Naive thymus-derived CD4-positive, alpha-beta T cell (primary cell): ENCODE data around the gene GRIK4. TPM values are rescaled to one million over a fixed set of nuclear protein-coding genes. Genes with fewer than 3 reads are reported as not detected.

Experiments
- ATAC-seq: fragments of 150-1000 bp; cut with Tn5 transposase; 2 replicates; pipeline ENCODE4 v1.10.0; 2021; ENCODE audit warnings: mild to moderate bottlenecking, moderate library complexity
- CTCF ChIA-PET: fragments of 350-600 bp; sonication (Branson Sonifier 250); formaldehyde crosslinking; loops from one replicate; lab custom pipeline; 2021; ENCODE audit warnings: antibody characterized with exemption; lab: Charles Lee
- POLR2A ChIA-PET: fragments of 350-600 bp; sonication (Branson Sonifier 250); formaldehyde crosslinking; loops from one replicate; lab custom pipeline; 2021; ENCODE audit warnings: antibody characterized with exemption, inconsistent platforms; lab: Charles Lee
- DNase-seq, 9 donors: peaks; one replicate each; pipeline versions ENCODE4 v3.0.0 to v3.0.0-alpha.2; 2020 to 2022; ENCODE audit warnings: mixed read lengths in 1 of 9
- H3K27ac ChIP-seq: one replicate; pipeline ENCODE4 v1.7.0; 2013; ENCODE audit warnings: mild to moderate bottlenecking, low read depth, low read length, moderate library complexity
- H3K27me3 ChIP-seq, 2 donors: one replicate each; pipeline ENCODE4 v1.7.0; 2013; ENCODE audit warnings: low read length in 2 of 2, mild to moderate bottlenecking in 2 of 2, moderate library complexity in 2 of 2; ENCODE audit not compliant: control insufficient read depth in 2 of 2, insufficient read depth in 2 of 2
- H3K36me3 ChIP-seq, 3 experiments: 1 replicate in 2 of 3; 2 replicates in 1 of 3; pipeline ENCODE4 v1.7.0; 2013; ENCODE audit warnings: low read length in 3 of 3, mild to moderate bottlenecking in 3 of 3, moderate library complexity in 1 of 3; ENCODE audit not compliant: insufficient read depth in 3 of 3, control insufficient read depth in 2 of 3
- H3K4me1 ChIP-seq, 2 donors: one replicate each; pipeline ENCODE4 v1.7.0; 2013; ENCODE audit warnings: low read length in 2 of 2, mild to moderate bottlenecking in 2 of 2, moderate library complexity in 1 of 2; ENCODE audit not compliant: control insufficient read depth in 2 of 2, insufficient read depth in 2 of 2
- H3K4me3 ChIP-seq: 2 replicates; pipeline ENCODE4 v1.7.0; 2013; ENCODE audit warnings: mild to moderate bottlenecking, low read length
- H3K9me3 ChIP-seq, 3 experiments: 1 replicate in 2 of 3; 2 replicates in 1 of 3; pipeline ENCODE4 v1.7.0; 2013; ENCODE audit warnings: low read length in 3 of 3; ENCODE audit not compliant: control insufficient read depth in 2 of 3
- H3K27ac Mint-ChIP-seq, 9 donors: one replicate each; pipeline ENCODE4 v1.8.0; 2020 to 2022; ENCODE audit warnings: mixed read lengths in 9 of 9, mild to moderate bottlenecking in 8 of 9, moderate library complexity in 5 of 9, inconsistent platforms in 2 of 9
- H3K27me3 Mint-ChIP-seq, 5 donors: one replicate each; pipeline ENCODE4 v1.8.0; 2021 to 2022; ENCODE audit warnings: mixed read lengths in 5 of 5, mild to moderate bottlenecking in 1 of 5
- H3K36me3 Mint-ChIP-seq, 5 donors: one replicate each; pipeline ENCODE4 v1.8.0; 2020 to 2022; ENCODE audit warnings: mixed read lengths in 5 of 5, mild to moderate bottlenecking in 3 of 5, inconsistent platforms in 1 of 5
- H3K4me1 Mint-ChIP-seq, 7 donors: one replicate each; pipeline ENCODE4 v1.8.0; 2020 to 2022; ENCODE audit warnings: mixed read lengths in 7 of 7, mild to moderate bottlenecking in 3 of 7, inconsistent platforms in 1 of 7
- H3K4me3 Mint-ChIP-seq, 10 donors: one replicate each; pipeline ENCODE4 v1.8.0; 2020 to 2022; ENCODE audit warnings: mild to moderate bottlenecking in 10 of 10, mixed read lengths in 10 of 10, moderate library complexity in 6 of 10, inconsistent platforms in 2 of 10
- H3K9me3 Mint-ChIP-seq, 11 donors: one replicate each; pipeline ENCODE4 v1.8.0; 2020 to 2022; ENCODE audit warnings: mixed read lengths in 11 of 11, mild to moderate bottlenecking in 4 of 11, inconsistent platforms in 1 of 11, moderate library complexity in 1 of 11
- intact Hi-C, 2 donors: fragments of 100-400 bp; cut with micrococcal nuclease; formaldehyde crosslinking; loops; one replicate each; pipeline ENCODE4 v1.15.1; 2023
- polyA plus RNA-seq, 2 donors: library from polyadenylated mRNA; unstranded; fragments of 300-500 nt; fragmentation: Illumina TruSeq; gene quantifications; one replicate each; pipeline ENCODE4 v1.2.3, GENCODE V29; 2021
- total RNA-seq, 6 experiments: library from RNA in 5 of 6; stranded (reverse) in 5 of 6; gene quantifications; 1 replicate in 5 of 6; 2 replicates in 1 of 6; pipeline ENCODE4 v1.2.3 and lab custom pipeline; 2021 to 2026

The GRIK4 gene
- total and polyA plus RNA-seq, 7 experiments from 2014 or later: 0.93 to 3.8 TPM; not detected in 5

- intact Hi-C loops: no loop called here
- Mint-ChIP-seq H3K27ac (no peak overlapping the region), H3K36me3 (no peaks in the 10 kb centered on the region), H3K27me3 (peaks cover 0 to 43% (median 24%) of the 10 kb centered on the region in 5 donors), H3K9me3 (peaks cover 0 to 3% (median 0%) of the 10 kb centered on the region in 11 donors), H3K4me3 (no peak overlapping the region), H3K4me1 (no peaks in the 10 kb centered on the region)
- no peak overlapping the region for H3K4me3 ChIP-seq
- DNase-seq (no peak), ATAC-seq (no peak)
- CTCF ChIA-PET: no interaction called here
- no peaks in the 10 kb centered on the region for H3K4me1 ChIP-seq
- no peaks in the 10 kb centered on the region for H3K27me3 ChIP-seq
- POLR2A ChIA-PET: no interaction called here
- no peaks in the 10 kb centered on the region for H3K36me3 ChIP-seq
- H3K9me3 ChIP-seq: no peaks in the 10 kb centered on the region
- H3K27ac ChIP-seq: no peak overlapping the region
Measured at GRCh38 chr11:120827820-120828219, 316.3 kb downstream of the GRIK4 start.

GRCh38 chr11:120828847-120829246 lies 317.3 kb downstream of the GRIK4 start:
- intact Hi-C loops: no loop called here
- CTCF ChIA-PET: interaction anchor here (0.8 kb wide), 1 partner anchor 11 kb away, joined by 3 read pairs; no protein-coding TSS in a partner anchor
- H3K4me3 Mint-ChIP-seq: no peak overlapping the region

GRCh38 chr11:120830085-120830620 lies 318.6 kb downstream of the GRIK4 start:
- H3K27me3 Mint-ChIP-seq: peaks cover 0 to 39% (median 24%) of the 10 kb centered on the region in 5 donors
- POLR2A ChIA-PET: no interaction called here
- H3K4me3 Mint-ChIP-seq: no peak overlapping the region

More at GRCh38 chr11:120828847-120829246, 317.3 kb downstream of the GRIK4 start:
- no peaks in the 10 kb centered on the region for H3K4me1 Mint-ChIP-seq
- H3K9me3 Mint-ChIP-seq: peaks cover 0 to 3% (median 0%) of the 10 kb centered on the region in 11 donors
- no peak for ATAC-seq
- POLR2A ChIA-PET: no interaction called here
- Histone ChIP-seq H3K9me3 (no peaks in the 10 kb centered on the region), H3K27me3 (no peaks in the 10 kb centered on the region), H3K4me1 (no peaks in the 10 kb centered on the region), H3K4me3 (no peak overlapping the region), H3K36me3 (no peaks in the 10 kb centered on the region), H3K27ac (no peak overlapping the region)
- no peak for DNase-seq
- H3K27me3 Mint-ChIP-seq: peaks cover 0 to 43% (median 29%) of the 10 kb centered on the region in 5 donors
- no peaks in the 10 kb centered on the region for H3K36me3 Mint-ChIP-seq
- no peak overlapping the region for H3K27ac Mint-ChIP-seq

GRCh38 chr11:120832481-120833238 lies 321.1 kb downstream of the GRIK4 start:
- DNase-seq: no peak
- peaks cover 0 to 3% (median 0%) of the 10 kb centered on the region in 7 donors for H3K4me1 Mint-ChIP-seq
- no peak overlapping the region for H3K4me3 ChIP-seq
- H3K27ac ChIP-seq: no peak overlapping the region
- H3K36me3 ChIP-seq: no peaks in the 10 kb centered on the region
- H3K36me3 Mint-ChIP-seq: no peaks in the 10 kb centered on the region
- POLR2A ChIA-PET: no interaction called here
- intact Hi-C loops: no loop called here
- CTCF ChIA-PET: no interaction called here
- no peak overlapping the region for H3K4me3 Mint-ChIP-seq
- ATAC-seq: no peak
- no peaks in the 10 kb centered on the region for H3K9me3 ChIP-seq
- peaks cover under 1 to 43% (median 29%) of the 10 kb centered on the region in 5 donors for H3K27me3 Mint-ChIP-seq
- H3K27me3 ChIP-seq: no peaks in the 10 kb centered on the region
- no peaks in the 10 kb centered on the region for H3K4me1 ChIP-seq
- H3K9me3 Mint-ChIP-seq: no peaks in the 10 kb centered on the region
- no peak overlapping the region for H3K27ac Mint-ChIP-seq

More at GRCh38 chr11:120830085-120830620, 318.6 kb downstream of the GRIK4 start:
- intact Hi-C loops: no loop called here
- H3K9me3 Mint-ChIP-seq: peaks cover 0 to 1% (median 0%) of the 10 kb centered on the region in 11 donors
- no peaks in the 10 kb centered on the region for H3K9me3 ChIP-seq
- H3K36me3 ChIP-seq: no peaks in the 10 kb centered on the region
- H3K4me1 Mint-ChIP-seq: no peaks in the 10 kb centered on the region
- no peak overlapping the region for H3K4me3 ChIP-seq
- ATAC-seq (no peak), DNase-seq (no peak)
- no peaks in the 10 kb centered on the region for H3K4me1 ChIP-seq
- CTCF ChIA-PET: no interaction called here
- no peak overlapping the region for H3K27ac ChIP-seq
- H3K36me3 Mint-ChIP-seq: no peaks in the 10 kb centered on the region
- no peak overlapping the region for H3K27ac Mint-ChIP-seq
- H3K27me3 ChIP-seq: no peaks in the 10 kb centered on the region

DNA sequence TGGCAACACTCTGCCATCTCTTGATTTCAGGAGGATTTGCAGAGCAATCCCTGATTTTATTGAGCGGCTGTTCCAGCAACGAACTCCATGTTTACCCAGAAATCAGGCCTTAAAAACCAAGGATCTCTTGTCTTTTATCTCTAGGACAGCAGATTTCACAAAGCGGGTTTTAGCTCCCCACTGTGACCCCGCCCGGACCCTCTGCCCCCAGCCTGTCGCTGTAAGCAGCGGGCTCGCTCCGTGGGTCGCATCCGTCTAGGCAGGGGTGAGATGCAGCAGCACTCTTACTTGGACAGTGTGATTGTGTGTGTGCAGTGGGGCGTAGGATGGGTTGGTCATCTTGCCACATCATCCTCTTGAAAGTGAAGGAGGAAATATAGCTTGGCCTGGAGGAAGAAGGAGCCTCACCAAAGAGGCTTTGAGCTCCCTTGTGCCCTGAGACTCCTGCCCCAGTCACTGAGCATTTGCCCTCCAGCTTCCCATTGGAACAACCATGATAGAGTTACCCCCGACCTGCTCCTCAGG lies 323.2 kb downstream of the GRIK4 start:
- POLR2A ChIA-PET: no interaction called here
- intact Hi-C loops: no loop called here

GRCh38 chr11:120835601-120836228 lies 324.2 kb downstream of the GRIK4 start:
- Mint-ChIP-seq H3K27me3 (peaks cover 5 to 26% (median 23%) of the 10 kb centered on the region in 5 donors), H3K36me3 (no peaks in the 10 kb centered on the region), H3K4me3 (no peak overlapping the region), H3K27ac (no peak overlapping the region), H3K4me1 (peaks cover 0 to 7% (median 0%) of the 10 kb centered on the region in 7 donors), H3K9me3 (no peaks in the 10 kb centered on the region)
- intact Hi-C loops: no loop called here
- Histone ChIP-seq H3K4me1 (no peaks in the 10 kb centered on the region), H3K27me3 (no peaks in the 10 kb centered on the region), H3K4me3 (no peak overlapping the region), H3K36me3 (no peaks in the 10 kb centered on the region), H3K27ac (no peak overlapping the region), H3K9me3 (no peaks in the 10 kb centered on the region)
- CTCF ChIA-PET: no interaction called here
- ATAC-seq (peak; percentile 29), DNase-seq (peak in 1 of 9 donors; percentile 36)
- POLR2A ChIA-PET: no interaction called here

More for the DNA sequence above, 323.2 kb downstream of the GRIK4 start:
- ATAC-seq (no peak), DNase-seq (no peak)
- Mint-ChIP-seq H3K27me3 (peaks cover 3 to 27% (median 19%) of the 10 kb centered on the region in 5 donors), H3K36me3 (no peaks in the 10 kb centered on the region), H3K4me1 (peaks cover 0 to 3% (median 0%) of the 10 kb centered on the region in 7 donors), H3K9me3 (no peaks in the 10 kb centered on the region), H3K27ac (no peak overlapping the region), H3K4me3 (no peak overlapping the region)
- CTCF ChIA-PET: no interaction called here
- no peak overlapping the region for H3K27ac ChIP-seq
- no peaks in the 10 kb centered on the region for H3K36me3 ChIP-seq
- H3K4me3 ChIP-seq: no peak overlapping the region
- no peaks in the 10 kb centered on the region for H3K27me3 ChIP-seq
- no peaks in the 10 kb centered on the region for H3K4me1 ChIP-seq
- no peaks in the 10 kb centered on the region for H3K9me3 ChIP-seq
